Stomach (tissue), 9 donors: Measurements from ENCODE around the gene C18orf32. TPM values are rescaled to one million over a fixed set of nuclear protein-coding genes. Genes with fewer than 3 reads are reported as not detected.

Source experiments
- DNase-seq, 2 donors: peaks; one replicate each; pipeline versions ENCODE4 v3.0.0 to v3.0.0-alpha.2; 2013 to 2019
- H3K27ac ChIP-seq, 5 donors: fragments of 200-600 bp in 4 of 5; sonication (generic) in 4 of 5; one replicate each; pipeline ENCODE4 v1.5.1; 2013 to 2019; ENCODE audit warnings: mild to moderate bottlenecking in 1 of 5, moderate library complexity in 1 of 5
- H3K27me3 ChIP-seq, 3 donors: fragments of 200-600 bp; sonication (generic); one replicate each; pipeline ENCODE4 v1.5.1; 2017 to 2019; ENCODE audit warnings: mixed run types in 1 of 3
- H3K36me3 ChIP-seq, 4 donors: fragments of 200-600 bp; sonication (generic); 1 replicate in 3 of 4; 2 replicates in 1 of 4; pipeline ENCODE4 v1.5.1; 2016 to 2019
- H3K4me1 ChIP-seq, 4 donors: fragments of 200-600 bp; sonication (generic); one replicate each; pipeline ENCODE4 v1.5.1; 2016 to 2019
- H3K4me3 ChIP-seq, 4 donors: fragments of 200-600 bp; sonication (generic) in 3 of 4; one replicate each; pipeline ENCODE4 v1.5.1; 2016 to 2019; ENCODE audit warnings: mild to moderate bottlenecking in 1 of 4
- H3K9me3 ChIP-seq, 4 donors: fragments of 200-600 bp; sonication (generic); one replicate each; pipeline ENCODE4 v1.5.1; 2016 to 2019
- CTCF ChIP-seq, 7 experiments: fragments of 450-650 bp in 4 of 7; fragments of 200-600 bp in 3 of 7; sonication (generic) in 3 of 7; IDR thresholded peaks; one replicate each; pipeline ENCODE4 v1.5.1; 2016 to 2019; ENCODE audit warnings: antibody characterized with exemption in 7 of 7, control low read depth in 2 of 7, mild to moderate bottlenecking in 1 of 7
- EP300 ChIP-seq: sonication (generic); formaldehyde crosslinking; IDR thresholded peaks from one replicate; pipeline ENCODE4 v1.6.1; 2017; ENCODE audit warnings: antibody characterized with exemption
- POLR2A ChIP-seq, 4 donors: fragments of 450-650 bp; IDR thresholded peaks; one replicate each; pipeline ENCODE4 v1.6.1; 2016; ENCODE audit warnings: antibody characterized with exemption in 4 of 4, control low read depth in 2 of 4, mild to moderate bottlenecking in 1 of 4, moderate library complexity in 1 of 4
- POLR2AphosphoS5 ChIP-seq, 3 donors: sonication (generic); formaldehyde crosslinking; IDR thresholded peaks; one replicate each; pipeline ENCODE4 v1.6.1; 2016; ENCODE audit warnings: antibody characterized with exemption in 3 of 3
- WGBS, 5 donors: extraction: QIAGEN DNeasy Blood & Tissue Kit in 3 of 5; methylation state at CpG; one replicate each; pipeline versions ENCODE4 v1.1.5 to v1.1.7; 2013 to 2018; 5-methylcytosine and 5-hydroxymethylcytosine counted together
- intact Hi-C: fragments of 100-400 bp; cut with DNase I; formaldehyde crosslinking; loops from one replicate; pipeline ENCODE4 v1.15.1; 2023; ENCODE audit warnings: low total_unique reads
- polyA plus RNA-seq, 3 donors: library from polyadenylated mRNA; stranded (reverse); fragments of 200-250 nt; gene quantifications; one replicate each; pipeline ENCODE4 v1.2.3, GENCODE V29; 2013
- small RNA-seq, 4 donors: library from RNA; depleted of rRNA; stranded (forward); fragments of <200 nt; gene quantifications; one replicate each; pipeline ENCODE3, GENCODE V24; 2016
- total RNA-seq, 5 donors: library from RNA; depleted of rRNA; stranded (reverse); fragments of >200 nt; gene quantifications; one replicate each; pipeline versions ENCODE4 v1.1.0 to v1.2.3, GENCODE V29; 2014 to 2016
- donor health status: healthy with polysubstance abuse.
- donor health status: Bipolar disorder and iron deficiency.
- donor health status: healthy.

The C18orf32 gene
- total and polyA plus RNA-seq, 8 donors: 0.58 to 186 (median 62.7) TPM

- H3K4me1 ChIP-seq: peaks cover 0 to 26% (median 8%) of the 10 kb centered on the region in 4 donors
- H3K4me3 ChIP-seq: no peak overlapping the region
- no peak overlapping the region for H3K27ac ChIP-seq
- TF ChIP-seq POLR2AphosphoS5 (IDR thresholded peaks at IDR 0.05): no peak
- no peak for TF ChIP-seq CTCF (IDR thresholded peaks at IDR 0.05)
- no peak for TF ChIP-seq EP300
- TF ChIP-seq POLR2A (IDR thresholded peaks at IDR 0.05): no peak
- H3K36me3 ChIP-seq: peaks cover 0 to 26% (median 20%) of the 10 kb centered on the region in 4 donors
- no peaks in the 10 kb centered on the region for H3K27me3 ChIP-seq
- WGBS, 5 donors: 98 to 100% (median 99%) methylated on average over 2 of the region's 2 CpGs
- H3K9me3 ChIP-seq: no peaks in the 10 kb centered on the region
- DNase-seq: no peak
- intact Hi-C loops: no loop called here
Measured at GRCh38 chr18:49432602-49433001, 54.4 kb downstream of the C18orf32 start.

- intact Hi-C loops: no loop called here
- no peak for DNase-seq
- H3K4me1 ChIP-seq: peaks cover 0 to 16% (median 4%) of the 10 kb centered on the region in 4 donors
- TF ChIP-seq CTCF (IDR thresholded peaks at IDR 0.05): no peak
- no peak for TF ChIP-seq EP300
- no peak for TF ChIP-seq POLR2AphosphoS5 (IDR thresholded peaks at IDR 0.05)
- no peak for TF ChIP-seq POLR2A (IDR thresholded peaks at IDR 0.05)
- peaks cover 0 to 28% (median 21%) of the 10 kb centered on the region in 4 donors for H3K36me3 ChIP-seq
- H3K27ac ChIP-seq: no peak overlapping the region
- WGBS, 5 donors: 89 to 94% (median 91%) methylated on average over 6 of the region's 6 CpGs
- H3K9me3 ChIP-seq: no peaks in the 10 kb centered on the region
- no peaks in the 10 kb centered on the region for H3K27me3 ChIP-seq
- H3K4me3 ChIP-seq: no peak overlapping the region
Measured at GRCh38 chr18:49431165-49431962, 55.7 kb downstream of the C18orf32 start.

Small RNA genes within 50 kb of the gene (small RNA-seq; reads per million reads assigned to genes)
- 0 reads per million in 4 donors for gene SNORD58A
- gene SNORD58C: 0 reads per million in 4 donors

Other genes starting within 250 kb of the C18orf32 start
- 100 to 1,000 TPM in 3 of 5 donors, 10 to 100 TPM in 2; 51.4 to 319 (median 127) TPM for gene DYM, start 26.6 kb downstream of the C18orf32 start, total RNA-seq
- gene DYM, start 26.6 kb downstream of the C18orf32 start, polyA plus RNA-seq: 10 to 100 TPM; 12.1 to 19.2 (median 17.1) TPM
- 1,000 to 10,000 TPM; 1,310 to 2,416 (median 1,610) TPM for gene RPL17, start 5.2 kb upstream of the C18orf32 start, total RNA-seq
- 1,000 to 10,000 TPM; 3,104 to 3,954 (median 3,404) TPM for gene RPL17, start 5.2 kb upstream of the C18orf32 start, polyA plus RNA-seq
- gene LIPG, start 74.8 kb upstream of the C18orf32 start, total RNA-seq: 1 to 10 TPM; 2.9 to 6.2 (median 4.0) TPM
- gene LIPG, start 74.8 kb upstream of the C18orf32 start, polyA plus RNA-seq: 1 to 10 TPM in 2 of 3 donors, under 1 TPM in 1; 0.76 to 2.9 (median 2.5) TPM